Natural killer cell (primary cell): ENCODE results near the gene OXSM. TPM values are rescaled to one million over a fixed set of nuclear protein-coding genes. Genes with fewer than 3 reads are reported as not detected.

Source experiments
- ATAC-seq, 3 donors: fragments of 150-1000 bp in 2 of 3; fragments of 200-7000 bp in 1 of 3; cut with Tn5 transposase; 1 replicate in 1 of 3; 2 replicates in 2 of 3; pipeline ENCODE4 v1.10.0; 2021; ENCODE audit warnings: mild to moderate bottlenecking in 2 of 3, moderate library complexity in 2 of 3
- DNase-seq, 2 donors: peaks; one replicate each; pipeline versions ENCODE4 v3.0.0 to v3.0.0-alpha.2; 2013 to 2021; ENCODE audit warnings: mixed read lengths in 1 of 2
- H3K27ac ChIP-seq: one replicate; pipeline ENCODE4 v1.5.1; 2013; ENCODE audit warnings: mild to moderate bottlenecking, low read length
- H3K27me3 ChIP-seq: one replicate; pipeline ENCODE4 v1.6.1; 2013; ENCODE audit warnings: low read length; ENCODE audit not compliant: control insufficient read depth, insufficient read depth
- H3K36me3 ChIP-seq: one replicate; pipeline ENCODE4 v1.6.1; 2013; ENCODE audit warnings: low read length; ENCODE audit not compliant: control insufficient read depth, insufficient read depth
- H3K4me1 ChIP-seq: one replicate; pipeline ENCODE4 v1.6.1; 2013; ENCODE audit warnings: low read length; ENCODE audit not compliant: control insufficient read depth, insufficient read depth
- H3K4me3 ChIP-seq: one replicate; pipeline ENCODE4 v1.5.1; 2013; ENCODE audit warnings: low read length
- H3K9me3 ChIP-seq: one replicate; pipeline ENCODE4 v1.6.1; 2013; ENCODE audit warnings: low read length; ENCODE audit not compliant: control insufficient read depth, insufficient read depth
- H3K27ac Mint-ChIP-seq, 2 donors: one replicate each; pipeline ENCODE4 v1.8.0; 2022; ENCODE audit warnings: mild to moderate bottlenecking in 2 of 2, mixed read lengths in 2 of 2, moderate library complexity in 1 of 2
- H3K27me3 Mint-ChIP-seq, 2 donors: one replicate each; pipeline ENCODE4 v1.8.0; 2022; ENCODE audit warnings: low read depth in 2 of 2, mixed read lengths in 2 of 2
- H3K36me3 Mint-ChIP-seq: one replicate; pipeline ENCODE4 v1.8.0; 2022; ENCODE audit warnings: mixed read lengths
- H3K4me1 Mint-ChIP-seq, 2 donors: one replicate each; pipeline ENCODE4 v1.8.0; 2022; ENCODE audit warnings: mixed read lengths in 2 of 2
- H3K4me3 Mint-ChIP-seq: one replicate; pipeline ENCODE4 v1.8.0; 2022; ENCODE audit warnings: mild to moderate bottlenecking, moderate library complexity, mixed read lengths
- H3K9me3 Mint-ChIP-seq, 2 donors: one replicate each; pipeline ENCODE4 v1.8.0; 2022; ENCODE audit warnings: mixed read lengths in 2 of 2
- WGBS: methylation state at CpG from one replicate; pipeline ENCODE4 v1.1.7; 2013; ENCODE audit warnings: missing lambda C conversion rate; ENCODE audit not compliant: insufficient coverage; 5-methylcytosine and 5-hydroxymethylcytosine counted together
- intact Hi-C: fragments of 100-400 bp; cut with micrococcal nuclease; formaldehyde crosslinking; loops from one replicate; pipeline ENCODE4 v1.14.2; 2022
- total RNA-seq, 4 donors: library from RNA; stranded (reverse); fragments of 120-200 nt in 1 of 4; gene quantifications; one replicate each; pipeline versions ENCODE4 v1.2.3 to v1.2.4, GENCODE V29; 2013 to 2022
- TF ChIP-seq, protein P1 (sequence below): fragments of 200-600 bp; IDR thresholded peaks from one replicate; pipeline ENCODE4 v1.8.0; 2022; ENCODE audit warnings: antibody characterized with exemption

OXSM gene
- total RNA-seq, 3 donors from 2014 or later (not counting 1 experiment from before 2014, with no cell fraction given), result 7.3 to 12.2 (median 8.6) TPM

GRCh38 chr3:25821746-25822573 is 32.1 kb downstream of the OXSM start:
- Mint-ChIP-seq H3K4me3 (no peak overlapping the region), H3K27me3 (peaks cover 0 to 4% of the 10 kb centered on the region in 2 donors), H3K36me3 (no peaks in the 10 kb centered on the region), H3K27ac (no peak overlapping the region), H3K9me3 (no peaks in the 10 kb centered on the region), H3K4me1 (peaks cover 0 to 8% of the 10 kb centered on the region in 2 donors)
- ATAC-seq, result no peak
- Histone ChIP-seq H3K36me3 (no peaks in the 10 kb centered on the region), H3K4me1 (no peaks in the 10 kb centered on the region), H3K4me3 (no peak overlapping the region), H3K27me3 (no peaks in the 10 kb centered on the region), H3K27ac (no peak overlapping the region), H3K9me3 (no peaks in the 10 kb centered on the region)
- no peak for DNase-seq
- intact Hi-C loops, result no loop called here
- 50% methylated on average over 2 of the region's 4 CpGs for WGBS
- TF ChIP-seq, protein P1, sequence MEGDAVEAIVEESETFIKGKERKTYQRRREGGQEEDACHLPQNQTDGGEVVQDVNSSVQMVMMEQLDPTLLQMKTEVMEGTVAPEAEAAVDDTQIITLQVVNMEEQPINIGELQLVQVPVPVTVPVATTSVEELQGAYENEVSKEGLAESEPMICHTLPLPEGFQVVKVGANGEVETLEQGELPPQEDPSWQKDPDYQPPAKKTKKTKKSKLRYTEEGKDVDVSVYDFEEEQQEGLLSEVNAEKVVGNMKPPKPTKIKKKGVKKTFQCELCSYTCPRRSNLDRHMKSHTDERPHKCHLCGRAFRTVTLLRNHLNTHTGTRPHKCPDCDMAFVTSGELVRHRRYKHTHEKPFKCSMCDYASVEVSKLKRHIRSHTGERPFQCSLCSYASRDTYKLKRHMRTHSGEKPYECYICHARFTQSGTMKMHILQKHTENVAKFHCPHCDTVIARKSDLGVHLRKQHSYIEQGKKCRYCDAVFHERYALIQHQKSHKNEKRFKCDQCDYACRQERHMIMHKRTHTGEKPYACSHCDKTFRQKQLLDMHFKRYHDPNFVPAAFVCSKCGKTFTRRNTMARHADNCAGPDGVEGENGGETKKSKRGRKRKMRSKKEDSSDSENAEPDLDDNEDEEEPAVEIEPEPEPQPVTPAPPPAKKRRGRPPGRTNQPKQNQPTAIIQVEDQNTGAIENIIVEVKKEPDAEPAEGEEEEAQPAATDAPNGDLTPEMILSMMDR, result no peak

DNA sequence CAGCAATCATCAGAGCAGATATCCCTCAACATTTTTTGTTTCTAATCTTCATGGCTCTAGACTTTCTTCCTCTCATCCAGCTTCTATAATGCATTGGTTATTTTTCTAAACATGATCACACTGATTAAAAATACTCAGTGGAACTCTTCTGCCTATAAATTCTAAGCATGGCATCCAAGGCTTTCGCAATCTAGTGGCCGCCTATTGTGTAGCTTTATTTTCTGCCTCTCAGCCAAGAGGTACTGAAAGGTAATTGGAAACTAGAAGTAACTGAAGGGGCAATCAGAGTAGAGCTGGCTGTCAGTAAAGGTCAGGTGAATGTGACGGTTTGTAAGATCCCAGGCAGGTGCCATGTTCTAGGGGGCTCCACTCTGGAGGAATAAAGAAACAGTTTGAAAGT is 33.4 kb downstream of the OXSM start:
- ATAC-seq (no peak), DNase-seq (no peak)
- no peak overlapping the region for H3K27ac ChIP-seq
- Mint-ChIP-seq H3K4me1 (peaks cover 0 to 8% of the 10 kb centered on the region in 2 donors), H3K27ac (no peak overlapping the region), H3K9me3 (no peaks in the 10 kb centered on the region), H3K36me3 (no peaks in the 10 kb centered on the region), H3K4me3 (no peak overlapping the region), H3K27me3 (peaks cover 0 to 8% of the 10 kb centered on the region in 2 donors)
- H3K27me3 ChIP-seq, result no peaks in the 10 kb centered on the region
- TF ChIP-seq, protein P1, result no peak
- no peak overlapping the region for H3K4me3 ChIP-seq
- intact Hi-C loops, result no loop called here
- no peaks in the 10 kb centered on the region for H3K9me3 ChIP-seq
- 91% methylated on average over 3 of the region's 3 CpGs for WGBS
- no peaks in the 10 kb centered on the region for H3K36me3 ChIP-seq
- no peaks in the 10 kb centered on the region for H3K4me1 ChIP-seq

GRCh38 chr3:25826510-25826909 is 36.6 kb downstream of the OXSM start:
- TF ChIP-seq, protein P1, result no peak
- WGBS, result 54% methylated on average over 2 of the region's 2 CpGs
- Mint-ChIP-seq H3K9me3 (no peaks in the 10 kb centered on the region), H3K27ac (no peak overlapping the region), H3K4me1 (peaks cover 0 to 8% of the 10 kb centered on the region in 2 donors), H3K4me3 (no peak overlapping the region), H3K36me3 (no peaks in the 10 kb centered on the region), H3K27me3 (peaks cover 0 to 14% of the 10 kb centered on the region in 2 donors)
- no peak overlapping the region for H3K4me3 ChIP-seq
- peaks cover 2% of the 10 kb centered on the region for H3K27me3 ChIP-seq
- DNase-seq, result no peak
- no peak overlapping the region for H3K27ac ChIP-seq
- no peaks in the 10 kb centered on the region for H3K9me3 ChIP-seq
- H3K36me3 ChIP-seq, result no peaks in the 10 kb centered on the region
- intact Hi-C loops, result no loop called here
- ATAC-seq, result no peak
- no peaks in the 10 kb centered on the region for H3K4me1 ChIP-seq
